Ishikawa (cell line): Measurements from ENCODE around the gene TTC16.

Experiments
- CEBPB ChIP-seq: IDR thresholded peaks from 2 replicates; pipeline ENCODE4 v1.6.1; 2012
- EP300 ChIP-seq: IDR thresholded peaks from 2 replicates; pipeline ENCODE4 v1.6.1; 2012; ENCODE audit warnings: borderline replicate concordance
- NFIC ChIP-seq: IDR thresholded peaks from 2 replicates; pipeline ENCODE4 v1.6.1; 2012

DNA sequence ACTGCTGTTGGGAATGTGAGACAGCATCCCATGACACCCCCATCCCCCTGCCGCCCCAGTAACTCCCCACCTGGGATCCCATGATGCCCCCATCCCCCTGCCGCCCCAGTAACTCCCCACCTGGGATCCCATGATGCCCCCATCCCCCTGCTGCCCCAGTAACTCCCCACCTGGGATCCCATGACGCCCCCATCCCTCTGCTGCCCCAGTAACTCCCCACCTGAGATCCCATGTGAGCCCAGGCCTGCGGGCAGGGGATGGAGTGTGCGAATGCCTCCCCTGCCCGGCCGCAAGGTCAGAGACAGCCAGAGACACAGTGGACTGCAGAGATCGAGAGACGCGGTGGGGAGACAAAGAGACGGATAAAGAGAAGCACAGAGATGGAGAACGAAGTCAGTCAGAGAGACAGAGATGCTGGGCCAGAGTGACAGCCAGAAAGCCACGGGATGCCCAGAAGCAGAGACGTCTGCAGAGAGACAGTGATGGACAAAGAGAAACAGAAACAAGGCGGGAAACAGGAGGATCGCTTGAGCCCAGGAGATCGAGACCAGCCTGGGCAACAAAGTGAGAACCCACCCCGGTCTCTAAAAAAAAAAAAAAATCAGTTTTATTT is 61.6 kb downstream of the TTC16 start:
- no peak for TF ChIP-seq EP300
- TF ChIP-seq CEBPB: no peak
- no peak for TF ChIP-seq NFIC
